Adrenal gland (tissue), 5 donors: Measurements from ENCODE around the gene SDK1.

Experiments
- CTCF ChIP-seq, 6 experiments: fragments of 450-650 bp in 4 of 6; fragments of 200-600 bp in 2 of 6; sonication (generic) in 1 of 6; IDR thresholded peaks; 1 replicate in 5 of 6; 2 replicates in 1 of 6; pipeline versions ENCODE4 v1.5.1 to v1.8.0; 2016 to 2021; ENCODE audit warnings: antibody characterized with exemption in 6 of 6, mild to moderate bottlenecking in 2 of 6, moderate library complexity in 1 of 6
- POLR2A ChIP-seq, 2 donors: fragments of 450-650 bp; IDR thresholded peaks; one replicate each; pipeline ENCODE4 v1.6.1; 2017; ENCODE audit warnings: antibody characterized with exemption in 2 of 2, mild to moderate bottlenecking in 2 of 2, moderate library complexity in 1 of 2
- donor health status: DM: no; HTN: no; CAD: no.

DNA sequence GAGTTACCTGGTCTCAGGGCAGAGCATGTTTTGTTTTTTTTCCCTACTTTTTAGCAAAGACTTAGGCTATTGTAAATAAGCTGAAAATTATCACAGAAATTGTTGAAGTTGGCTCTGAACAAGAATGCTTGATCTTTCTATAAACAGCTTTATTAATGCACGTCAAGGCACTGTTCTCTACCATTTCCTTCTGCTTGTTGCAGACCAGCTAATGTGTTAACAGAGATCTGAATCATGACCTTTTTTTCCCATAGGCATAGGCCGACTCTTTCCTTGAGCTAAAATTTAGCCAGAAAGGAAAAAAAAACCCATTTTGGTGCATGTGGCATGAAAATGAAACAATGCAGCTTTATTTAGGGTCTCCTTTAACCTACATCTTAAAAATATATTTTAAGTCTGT is 248.5 kb downstream of the SDK1 start:
- TF ChIP-seq POLR2A (IDR thresholded peaks at IDR 0.05) = no peak
- no peak for TF ChIP-seq CTCF (IDR thresholded peaks at IDR 0.05)
